ENCODE results near the gene RERE.

The RERE gene

DNA sequence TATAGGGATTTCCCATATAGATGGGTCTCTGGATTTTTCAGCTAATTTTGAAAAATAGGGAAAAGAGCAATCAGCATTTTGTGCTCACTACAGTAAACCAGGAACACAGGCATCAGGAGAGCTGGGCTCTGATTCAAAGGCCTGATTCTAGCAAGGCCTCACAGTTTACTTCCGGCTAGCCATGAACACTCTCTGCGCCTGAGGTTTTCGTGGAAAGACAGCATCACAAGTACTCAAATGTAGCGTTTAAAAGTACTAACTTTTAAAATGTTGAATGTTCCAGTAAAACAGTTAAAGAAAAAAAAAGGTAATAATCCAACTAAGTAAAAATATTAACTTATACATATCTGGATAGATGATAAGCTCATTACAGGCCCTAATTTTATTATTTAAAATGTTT, 379.0 kb downstream of the RERE start:
- Histone ChIP-seq H3K27me3 (ENCODE audit: low read length) (no peaks in the 10 kb centered on the region), H3K9me2 (replicated peaks; ENCODE audit: insufficient read depth, low read length) (no peaks in the 10 kb centered on the region), H3K79me2 (ENCODE audit: insufficient read depth, low read length) (no peaks in the 10 kb centered on the region), H3F3A (ENCODE audit: insufficient read depth) (peaks cover 24% of the 10 kb centered on the region), H3K27ac (ENCODE audit: low read depth, low read length) (peak overlapping the region; percentile 60; the same call in 1 of the 2 replicates), H3K4me3 (ENCODE audit: insufficient read depth, low read length, poor library complexity, severe bottlenecking) (no peak overlapping the region), H3K4me2 (ENCODE audit: low read depth, low read length, poor library complexity, severe bottlenecking) (peak overlapping the region; percentile 53), H2AFZ (ENCODE audit: low read depth, low read length, severe bottlenecking) (no peak overlapping the region), H3K36me3 (ENCODE audit: low read length) (no peaks in the 10 kb centered on the region), H3K9ac (ENCODE audit: low read length) (0 out of 2 replicates have a peak overlapping the region, but pooled peaks have one; percentile 4), H4K20me1 (ENCODE audit: low read depth, low read length) (no peaks in the 10 kb centered on the region), H3K9me3 (ENCODE audit: insufficient read depth, low read length) (no peaks in the 10 kb centered on the region)
- TF ChIP-seq EZH2phosphoT487 (conservative IDR thresholded peaks at IDR 0.05; ENCODE audit: low read length) (no peak), CTCF (IDR thresholded peaks at IDR 0.05; ENCODE audit: insufficient read depth, low read length, poor library complexity, severe bottlenecking) (no peak)

DNA sequence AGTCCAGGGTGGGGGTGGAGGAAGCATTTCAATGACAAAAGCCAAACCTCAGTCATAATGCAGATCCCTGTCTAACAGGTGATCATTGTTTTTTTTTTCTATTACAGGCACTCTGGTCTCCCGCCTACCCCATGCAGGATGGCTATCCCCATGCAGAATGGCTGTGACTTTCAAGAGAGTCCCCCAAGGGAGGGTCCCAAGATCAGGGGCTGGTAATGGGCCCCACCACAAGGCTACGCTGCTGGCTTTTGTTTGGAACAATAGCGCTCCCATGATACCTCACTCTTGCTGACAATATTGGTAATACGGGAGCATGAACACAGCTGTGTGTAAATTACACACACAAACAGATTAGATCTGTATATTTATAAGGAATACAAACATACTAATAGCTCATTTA, 380.1 kb downstream of the RERE start:
- H3K9me2 ChIP-seq (replicated peaks; ENCODE audit: insufficient read depth, low read length), result no peaks in the 10 kb centered on the region
- no peak overlapping the region for H3K9ac ChIP-seq (ENCODE audit: low read length)
- H3K79me2 ChIP-seq (ENCODE audit: insufficient read depth, low read length), result no peaks in the 10 kb centered on the region
- H4K20me1 ChIP-seq (ENCODE audit: low read depth, low read length), result no peaks in the 10 kb centered on the region
- no peaks in the 10 kb centered on the region for H3K9me3 ChIP-seq (ENCODE audit: insufficient read depth, low read length)
- H3K27ac ChIP-seq (ENCODE audit: low read depth, low read length), result no peak overlapping the region
- no peaks in the 10 kb centered on the region for H3K27me3 ChIP-seq (ENCODE audit: low read length)
- no peak overlapping the region for H3K4me3 ChIP-seq (ENCODE audit: insufficient read depth, low read length, poor library complexity, severe bottlenecking)
- no peak for TF ChIP-seq EZH2phosphoT487 (conservative IDR thresholded peaks at IDR 0.05; ENCODE audit: low read length)
- no peak for TF ChIP-seq CTCF (IDR thresholded peaks at IDR 0.05; ENCODE audit: insufficient read depth, low read length, poor library complexity, severe bottlenecking)
- no peak overlapping the region for H3K4me2 ChIP-seq (ENCODE audit: low read depth, low read length, poor library complexity, severe bottlenecking)
- no peaks in the 10 kb centered on the region for H3K36me3 ChIP-seq (ENCODE audit: low read length)
- H3F3A ChIP-seq (ENCODE audit: insufficient read depth), result peaks cover 28% of the 10 kb centered on the region
- H2AFZ ChIP-seq (ENCODE audit: low read depth, low read length, severe bottlenecking), result no peak overlapping the region

DNA sequence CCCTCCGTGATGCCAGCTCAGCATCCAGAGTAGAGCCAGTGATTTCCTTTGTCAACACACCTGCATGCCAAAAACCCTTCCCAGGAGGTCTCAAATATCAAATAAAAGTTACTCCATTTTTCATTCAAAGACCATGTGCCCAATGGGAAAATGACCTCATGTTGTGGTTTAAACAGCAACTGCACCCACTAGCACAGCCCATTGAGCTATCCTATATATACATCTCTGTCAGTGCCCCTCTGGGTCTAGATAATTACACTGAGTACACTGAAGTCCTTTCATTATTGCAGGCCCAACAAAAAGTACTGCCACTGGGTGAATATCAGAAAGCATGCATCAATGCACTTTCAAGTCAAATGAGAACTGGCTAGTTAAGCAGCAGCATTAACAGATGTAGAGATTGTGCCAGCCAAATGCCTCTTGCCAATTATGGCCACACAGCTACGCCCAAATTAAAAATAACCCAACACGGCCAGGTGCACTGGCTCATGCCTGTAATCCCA, 381.8 kb downstream of the RERE start:
- H4K20me1 ChIP-seq (ENCODE audit: low read depth, low read length), result no peaks in the 10 kb centered on the region
- H3K4me3 ChIP-seq (ENCODE audit: insufficient read depth, low read length, poor library complexity, severe bottlenecking), result no peak overlapping the region
- H2AFZ ChIP-seq (ENCODE audit: low read depth, low read length, severe bottlenecking), result no peak overlapping the region
- no peak overlapping the region for H3K9ac ChIP-seq (ENCODE audit: low read length)
- H3K27me3 ChIP-seq (ENCODE audit: low read length), result no peaks in the 10 kb centered on the region
- no peak for TF ChIP-seq CTCF (IDR thresholded peaks at IDR 0.05; ENCODE audit: insufficient read depth, low read length, poor library complexity, severe bottlenecking)
- no peak for TF ChIP-seq EZH2phosphoT487 (conservative IDR thresholded peaks at IDR 0.05; ENCODE audit: low read length)
- H3K79me2 ChIP-seq (ENCODE audit: insufficient read depth, low read length), result no peaks in the 10 kb centered on the region
- no peaks in the 10 kb centered on the region for H3K9me2 ChIP-seq (replicated peaks; ENCODE audit: insufficient read depth, low read length)
- no peaks in the 10 kb centered on the region for H3K9me3 ChIP-seq (ENCODE audit: insufficient read depth, low read length)
- H3F3A ChIP-seq (ENCODE audit: insufficient read depth), result peaks cover 33% of the 10 kb centered on the region
- no peaks in the 10 kb centered on the region for H3K36me3 ChIP-seq (ENCODE audit: low read length)
- 0 out of 2 replicates have a peak overlapping the region, but pooled peaks have one; percentile 22 for H3K27ac ChIP-seq (ENCODE audit: low read depth, low read length)
- peak overlapping the region; percentile 6 for H3K4me2 ChIP-seq (ENCODE audit: low read depth, low read length, poor library complexity, severe bottlenecking)

Measured in SU-DHL-6 (cell line).